ENCODE data around the gene KRTAP20-4.

GRCh38 chr21:30652891-30653290 is 32.5 kb downstream of the KRTAP20-4 start:
- no peak for TF ChIP-seq RAD21 (IDR thresholded peaks at IDR 0.05; ENCODE audit: low read length)
- no peak for TF ChIP-seq CTCF (conservative IDR thresholded peaks at IDR 0.05; ENCODE audit: low read depth, low read length)
- TF ChIP-seq POLR2A (IDR thresholded peaks at IDR 0.05; ENCODE audit: low read depth, low read length), result no peak
- TF ChIP-seq RFX5 (IDR thresholded peaks at IDR 0.05; ENCODE audit: low read depth, low read length), result no peak
- TF ChIP-seq BHLHE40 (IDR thresholded peaks at IDR 0.05; ENCODE audit: low read depth, low read length), result no peak
- no peak for TF ChIP-seq MAZ (IDR thresholded peaks at IDR 0.05; ENCODE audit: borderline replicate concordance, low read depth, low read length)
- no peak for TF ChIP-seq FOS (IDR thresholded peaks at IDR 0.05; ENCODE audit: low read depth, low read length)
- no peak for TF ChIP-seq RCOR1 (IDR thresholded peaks at IDR 0.05; ENCODE audit: insufficient replicate concordance, low read length)
- TF ChIP-seq CEBPB (IDR thresholded peaks at IDR 0.05; ENCODE audit: low read depth, low read length), result no peak
- TF ChIP-seq SMC3 (IDR thresholded peaks at IDR 0.05; ENCODE audit: low read depth, low read length), result no peak
- no peak for TF ChIP-seq USF2 (IDR thresholded peaks at IDR 0.05; ENCODE audit: low read depth, low read length)
- TF ChIP-seq MXI1 (IDR thresholded peaks at IDR 0.05; ENCODE audit: borderline replicate concordance, low read depth, low read length), result no peak
